ENCODE results near the gene GAL3ST1. TPM values are rescaled to one million over a fixed set of nuclear protein-coding genes. Genes with fewer than 3 reads are reported as not detected.

The GAL3ST1 gene
- total RNA-seq, 1 experiment from 2014 or later = 2.1 TPM

GRCh38 chr22:30578481-30578880, 4.0 kb upstream of the GAL3ST1 start:
- Histone ChIP-seq H3K27ac (ENCODE audit: low read depth, low read length) (no peak overlapping the region), H3K4me3 (replicated peaks in 1 of 2; ENCODE audit: low read depth in 1 of 2, low read length in 2 of 2) (no peak overlapping the region), H3K9me3 (ENCODE audit: control insufficient read depth in 1 of 2, insufficient read depth in 1 of 2, low read depth in 1 of 2, low read length in 2 of 2) (no peaks in the 10 kb centered on the region), H3K27me3 (ENCODE audit: insufficient read depth, low read length) (no peaks in the 10 kb centered on the region), H3K9me2 (ENCODE audit: insufficient read depth) (no peaks in the 10 kb centered on the region), H3K9ac (ENCODE audit: low read length) (no peak overlapping the region), H3K79me2 (ENCODE audit: insufficient read depth, low read length) (peaks cover 10% of the 10 kb centered on the region; the same call in 1 of the 2 replicates), H4K20me1 (ENCODE audit: insufficient read depth) (no peaks in the 10 kb centered on the region), H3K36me3 (ENCODE audit: control insufficient read depth in 1 of 2, insufficient read depth in 2 of 2, low read length in 2 of 2) (peaks cover 42 to 73% of the 10 kb centered on the region in 2 experiments; a peak in 3 of 4 replicates), H2AFZ (ENCODE audit: low read depth, low read length, poor library complexity, severe bottlenecking) (no peak overlapping the region), H3K4me1 (ENCODE audit: control insufficient read depth in 1 of 2, insufficient read depth in 2 of 2, low read length in 2 of 2) (peaks cover 4 to 8% of the 10 kb centered on the region in 2 experiments; a peak in 3 of 4 replicates), H3K4me2 (ENCODE audit: low read length) (no peak overlapping the region)
- no TSS peak for BruUV-seq (replicated peaks)
- ChIA-PET RAD21 (ENCODE audit: low non-redundant PET in 1 of 2, low total read pairs in 2 of 2, uncharacterized antibody in 2 of 2, unreplicated experiment in 2 of 2) (no interaction called here), POLR2A (no interaction called here), CTCF (no interaction called here)
- DNase-seq (ENCODE audit: low read depth, low spot score) = no peak
- TF ChIP-seq POLR2AphosphoS5 (IDR thresholded peaks at IDR 0.05; ENCODE audit: low read depth, low read length) (no peak), EZH2 (IDR thresholded peaks at IDR 0.05) (no peak), RAD21 (IDR thresholded peaks at IDR 0.05; ENCODE audit: low read depth) (no peak), POLR2A (IDR thresholded peaks at IDR 0.05; ENCODE audit: borderline replicate concordance, extremely low read depth, insufficient read depth, insufficient read length) (no peak), EGR1 (IDR thresholded peaks at IDR 0.05; ENCODE audit: low read depth) (no peak), SIN3A (IDR thresholded peaks at IDR 0.05; ENCODE audit: low read depth) (no peak), SP1 (IDR thresholded peaks at IDR 0.05; ENCODE audit: low read depth) (no peak), SRF (IDR thresholded peaks at IDR 0.05; ENCODE audit: low read depth) (no peak), TCF7L2 (IDR thresholded peaks at IDR 0.05; ENCODE audit: borderline replicate concordance, extremely low read depth, insufficient read depth, insufficient read length) (no peak), CEBPB (IDR thresholded peaks at IDR 0.05; ENCODE audit: low read depth) (no peak), FOSL1 (IDR thresholded peaks at IDR 0.05; ENCODE audit: low read depth) (no peak), CBX3 (IDR thresholded peaks at IDR 0.05; ENCODE audit: low read depth) (no peak), JUND (IDR thresholded peaks at IDR 0.05) (no peak), CTCF (IDR thresholded peaks at IDR 0.05 in 2 of 3, conservative IDR thresholded peaks at IDR 0.05 in 1 of 3; ENCODE audit: borderline replicate concordance in 1 of 3, insufficient read depth in 1 of 3, low read depth in 2 of 3, low read length in 2 of 3) (no peak), ELF1 (IDR thresholded peaks at IDR 0.05; ENCODE audit: borderline replicate concordance, low read depth) (no peak)
- TF ChIP-seq, protein P1, sequence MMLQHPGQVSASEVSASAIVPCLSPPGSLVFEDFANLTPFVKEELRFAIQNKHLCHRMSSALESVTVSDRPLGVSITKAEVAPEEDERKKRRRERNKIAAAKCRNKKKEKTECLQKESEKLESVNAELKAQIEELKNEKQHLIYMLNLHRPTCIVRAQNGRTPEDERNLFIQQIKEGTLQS (IDR thresholded peaks at IDR 0.05) = no peak
- TF ChIP-seq, protein P2, sequence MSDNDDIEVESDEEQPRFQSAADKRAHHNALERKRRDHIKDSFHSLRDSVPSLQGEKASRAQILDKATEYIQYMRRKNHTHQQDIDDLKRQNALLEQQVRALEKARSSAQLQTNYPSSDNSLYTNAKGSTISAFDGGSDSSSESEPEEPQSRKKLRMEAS (IDR thresholded peaks at IDR 0.05) = no peak
- TF ChIP-seq, protein P3, sequence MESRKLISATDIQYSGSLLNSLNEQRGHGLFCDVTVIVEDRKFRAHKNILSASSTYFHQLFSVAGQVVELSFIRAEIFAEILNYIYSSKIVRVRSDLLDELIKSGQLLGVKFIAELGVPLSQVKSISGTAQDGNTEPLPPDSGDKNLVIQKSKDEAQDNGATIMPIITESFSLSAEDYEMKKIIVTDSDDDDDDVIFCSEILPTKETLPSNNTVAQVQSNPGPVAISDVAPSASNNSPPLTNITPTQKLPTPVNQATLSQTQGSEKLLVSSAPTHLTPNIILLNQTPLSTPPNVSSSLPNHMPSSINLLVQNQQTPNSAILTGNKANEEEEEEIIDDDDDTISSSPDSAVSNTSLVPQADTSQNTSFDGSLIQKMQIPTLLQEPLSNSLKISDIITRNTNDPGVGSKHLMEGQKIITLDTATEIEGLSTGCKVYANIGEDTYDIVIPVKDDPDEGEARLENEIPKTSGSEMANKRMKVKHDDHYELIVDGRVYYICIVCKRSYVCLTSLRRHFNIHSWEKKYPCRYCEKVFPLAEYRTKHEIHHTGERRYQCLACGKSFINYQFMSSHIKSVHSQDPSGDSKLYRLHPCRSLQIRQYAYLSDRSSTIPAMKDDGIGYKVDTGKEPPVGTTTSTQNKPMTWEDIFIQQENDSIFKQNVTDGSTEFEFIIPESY (IDR thresholded peaks at IDR 0.05; ENCODE audit: extremely low read depth, insufficient replicate concordance, low read length) = no peak
- ATAC-seq = no peak
- intact Hi-C loops (cut with micrococcal nuclease) = no loop called here
